Activated CD8-positive, alpha-beta memory T cell treated with anti-CD3 and anti-CD28 coated beads, Interleukin-2, amount 50 U/mL, for 1 hour (primary cell): ENCODE data around the gene NCKAP5.

ENCODE experiments used
- DNase-seq: peaks from one replicate; pipeline ENCODE4 v3.0.0-alpha.2; 2020; ENCODE audit errors: extremely low read depth

NCKAP5 gene

DNA sequence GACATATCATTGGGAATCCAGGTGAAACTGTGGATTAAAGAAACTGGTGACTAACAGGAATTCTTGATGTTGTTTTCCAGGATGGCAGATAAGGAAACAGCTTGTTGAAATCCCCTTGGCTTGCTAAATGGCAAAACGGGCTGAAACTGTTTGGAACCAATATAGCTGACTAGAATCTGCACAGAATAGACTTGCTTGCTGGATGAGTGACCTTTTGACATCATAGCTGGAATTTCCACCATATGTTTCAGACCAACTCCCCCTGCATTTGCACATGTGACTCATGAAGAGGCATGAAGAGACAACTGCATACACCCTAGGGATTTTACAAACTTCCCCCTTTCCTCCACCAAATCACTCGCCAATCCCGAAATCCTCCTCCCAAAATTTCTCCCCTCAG, 810.6 kb downstream of the NCKAP5 start:
- no peak for DNase-seq

DNA sequence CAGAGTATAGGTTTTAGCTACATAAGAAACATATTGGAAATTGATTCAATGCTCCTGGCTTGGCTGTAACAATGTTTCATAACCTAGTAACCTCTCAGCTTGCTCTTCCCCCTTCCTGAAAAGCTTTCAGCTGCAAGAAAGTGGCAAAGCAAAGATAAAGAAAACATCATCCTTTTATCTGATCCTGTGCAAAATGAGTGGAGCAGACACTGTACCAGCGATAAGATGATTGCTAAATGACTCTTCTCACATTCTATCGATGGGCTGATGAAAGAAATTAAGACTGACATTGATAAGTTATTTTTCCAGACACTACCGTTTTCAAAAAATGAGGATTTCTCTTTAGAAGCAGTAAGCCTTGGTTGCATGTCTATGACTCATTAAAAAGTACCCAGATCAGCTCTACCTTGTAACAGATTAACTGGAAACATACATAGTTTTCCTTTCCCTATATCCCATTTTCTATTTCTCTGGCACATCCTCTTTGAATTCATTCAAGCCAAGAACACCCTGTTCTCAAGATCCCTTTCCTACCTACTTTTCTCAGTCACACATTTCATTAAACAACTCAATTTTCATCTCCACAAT, 811.2 kb downstream of the NCKAP5 start:
- DNase-seq: no peak

DNA sequence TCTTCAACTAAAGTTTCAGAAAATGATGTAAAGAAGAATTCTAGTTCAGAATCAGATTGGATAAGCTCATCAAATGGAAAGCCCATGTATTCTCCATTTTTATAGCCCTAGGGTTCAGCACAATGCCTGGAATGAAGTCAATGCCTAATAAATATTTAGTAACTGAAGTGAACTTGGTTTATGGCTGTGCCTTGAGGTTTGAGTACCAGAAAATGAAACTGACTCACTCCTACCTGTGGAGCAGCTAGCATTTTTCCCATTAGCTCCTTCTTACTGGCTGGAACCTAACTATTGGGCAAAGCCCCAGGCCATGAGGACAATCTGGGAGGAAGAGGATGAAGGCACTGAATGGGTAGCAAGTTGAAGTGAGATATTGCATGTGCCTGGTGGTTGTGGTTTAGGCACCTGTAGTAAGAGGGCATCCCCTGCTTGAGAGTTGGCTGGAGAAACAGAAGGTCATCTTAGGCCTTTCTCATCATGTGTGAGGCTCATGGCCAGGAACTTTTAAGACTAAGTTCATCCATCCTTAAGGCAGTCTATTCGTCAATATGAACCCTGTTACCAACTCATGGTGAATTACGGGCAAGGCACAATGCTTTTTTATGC, 813.3 kb downstream of the NCKAP5 start:
- DNase-seq: no peak

DNA sequence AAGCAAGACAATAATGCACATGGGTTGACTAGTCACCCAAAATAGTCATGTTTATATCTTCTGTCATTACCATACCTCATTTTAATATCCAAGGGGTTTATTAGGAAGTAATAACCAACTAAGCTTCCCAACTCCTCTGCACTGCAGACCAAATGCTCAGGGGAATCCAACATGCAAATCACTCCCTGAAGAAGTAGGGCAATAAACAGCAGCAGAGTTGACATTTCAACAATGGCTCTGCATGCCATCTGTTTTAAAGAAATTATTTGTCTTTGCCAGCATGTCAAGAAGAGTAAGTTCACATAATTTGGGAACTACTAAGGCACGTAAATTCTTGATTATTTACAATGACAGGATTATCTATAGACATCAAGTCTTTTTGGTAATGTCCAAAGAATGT, 813.9 kb downstream of the NCKAP5 start:
- DNase-seq: no peak

DNA sequence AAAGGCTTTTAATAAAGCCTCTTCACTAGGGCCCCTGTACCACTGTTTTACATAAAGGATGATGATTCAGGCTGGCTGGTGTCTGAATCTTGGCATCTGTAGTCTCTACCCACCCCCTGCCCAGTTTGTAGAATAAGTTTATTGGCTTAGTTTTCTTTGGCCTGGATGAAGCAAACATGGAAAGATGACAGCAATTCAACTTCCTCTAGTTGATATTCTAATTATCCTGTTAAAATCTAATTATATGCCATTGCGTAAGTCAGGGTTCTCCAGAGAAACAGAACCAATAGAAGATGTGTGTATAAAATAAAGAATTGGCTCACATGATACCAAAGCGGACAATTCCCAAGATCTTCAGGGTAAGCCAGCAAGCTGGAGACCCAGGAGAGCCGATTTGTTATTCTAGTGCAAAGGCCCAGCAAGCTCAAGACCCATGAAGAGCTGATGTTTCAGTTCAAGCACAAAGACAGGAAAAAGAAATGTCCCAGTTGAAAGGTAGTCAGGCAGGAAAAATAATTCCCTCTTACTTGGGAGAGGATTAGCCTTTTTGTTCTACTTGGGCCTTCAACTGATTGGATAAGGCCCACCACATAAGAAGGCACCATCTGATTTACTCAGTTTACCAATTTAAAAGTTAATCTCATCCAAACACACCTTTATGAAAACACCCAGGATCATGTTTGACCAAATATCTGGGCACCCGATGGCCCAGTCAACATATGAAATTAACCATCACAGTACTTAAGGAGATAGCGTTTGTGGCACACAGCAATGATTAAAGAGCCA, 815.6 kb downstream of the NCKAP5 start:
- DNase-seq: no peak

DNA sequence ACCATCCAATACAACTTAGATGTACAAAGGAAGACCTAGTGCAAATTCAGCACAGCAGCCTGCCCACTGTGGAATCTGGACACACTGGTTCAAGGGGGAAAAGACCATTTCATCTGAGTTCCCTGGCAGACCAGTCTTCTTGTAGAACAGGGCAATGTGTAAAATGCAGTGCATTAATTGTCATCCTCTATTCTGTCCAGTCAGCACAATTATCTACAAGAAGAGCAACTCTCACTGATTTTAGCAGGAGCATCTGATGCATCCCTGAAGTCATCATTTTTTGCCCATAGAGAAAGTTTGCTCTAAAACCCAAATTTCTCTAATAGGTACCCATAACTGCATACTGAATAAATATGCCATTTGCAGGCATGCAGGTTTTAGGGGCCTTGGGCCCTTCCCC, 816.4 kb downstream of the NCKAP5 start:
- no peak for DNase-seq

DNA sequence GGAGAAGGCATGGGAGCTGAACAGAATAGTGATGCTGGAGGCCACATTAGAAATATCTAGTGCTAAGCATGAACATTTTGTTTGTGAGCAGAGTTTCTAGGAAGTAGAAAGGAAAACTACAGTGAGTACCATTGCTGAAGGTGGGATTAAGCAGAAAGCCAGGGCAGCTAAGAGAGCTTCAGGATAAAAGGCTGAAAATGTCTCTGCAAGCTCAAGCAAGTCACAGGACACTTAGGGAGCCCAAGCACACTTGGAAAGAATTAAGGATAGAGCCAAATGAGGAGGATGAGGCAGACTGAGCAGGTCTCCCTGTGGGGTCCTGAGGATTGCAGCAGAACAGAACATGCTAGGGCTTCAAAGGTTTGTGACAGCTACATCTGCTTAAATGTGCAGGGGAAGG, 817.7 kb downstream of the NCKAP5 start:
- no peak for DNase-seq

DNA sequence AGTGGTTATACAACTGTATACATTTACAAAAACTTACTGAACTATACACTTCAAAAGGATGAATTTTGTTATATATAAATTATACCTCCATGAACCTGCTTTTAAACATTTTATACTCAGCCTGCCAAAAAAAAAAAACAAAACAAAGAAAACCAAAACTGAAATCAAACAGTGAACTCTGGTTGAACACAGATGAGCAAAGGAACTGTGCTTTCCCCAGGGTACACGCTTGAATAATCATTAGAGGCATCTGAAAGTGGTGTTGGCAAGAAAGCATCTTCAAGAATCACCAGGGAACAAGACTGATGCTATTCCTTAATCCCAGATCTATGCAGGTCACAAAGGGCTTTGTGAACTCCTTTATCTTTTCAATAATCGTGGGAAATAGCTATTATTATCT, 821.2 kb downstream of the NCKAP5 start:
- DNase-seq: no peak

DNA sequence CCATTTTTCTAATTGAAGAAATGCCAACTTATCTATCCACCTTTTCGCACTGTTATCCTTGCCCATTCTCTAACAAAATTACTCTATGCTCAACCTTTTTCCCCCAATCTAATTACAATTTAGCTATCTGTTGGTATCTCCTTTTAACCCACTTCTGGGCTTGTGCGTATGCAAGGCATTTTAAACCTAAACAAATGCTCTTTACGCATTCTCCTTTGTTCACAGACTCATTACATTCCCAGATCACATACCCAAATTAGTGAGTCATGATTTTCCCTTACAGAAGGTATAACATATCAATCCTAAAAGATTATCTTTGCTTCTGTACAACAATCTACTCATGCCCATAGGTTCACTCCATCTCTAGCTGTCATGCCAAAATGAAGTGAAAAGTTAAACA, 826.5 kb downstream of the NCKAP5 start:
- DNase-seq: no peak

DNA sequence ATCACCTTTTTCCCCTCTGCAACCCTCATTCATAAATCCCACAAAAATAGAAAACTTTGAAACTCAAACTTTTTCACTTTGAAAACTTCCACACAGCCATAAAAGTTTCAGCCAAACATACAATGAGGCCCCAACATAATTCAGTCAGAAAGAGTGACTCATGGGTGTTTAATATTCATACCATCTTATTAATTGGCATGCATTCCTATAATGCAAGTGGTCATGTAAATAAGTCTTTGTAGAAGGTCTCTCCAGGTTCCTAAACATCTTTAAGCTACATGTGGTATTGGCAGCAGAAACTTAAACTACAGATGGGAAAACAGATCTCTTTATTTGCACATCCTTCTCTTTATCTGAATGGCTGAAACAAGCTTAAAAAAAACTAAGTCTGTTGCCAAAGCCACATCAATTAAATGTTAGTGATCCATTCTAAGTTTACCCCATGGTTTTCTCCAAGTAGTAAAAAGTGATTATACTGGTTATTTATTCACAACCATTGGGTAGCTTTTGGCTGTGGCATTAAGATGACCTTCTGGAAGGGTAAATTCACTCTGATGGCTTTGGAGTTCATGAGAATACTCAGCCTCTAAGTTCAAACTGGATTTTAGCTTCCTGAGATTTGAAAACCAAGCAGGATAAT, 828.1 kb downstream of the NCKAP5 start:
- DNase-seq: no peak

DNA sequence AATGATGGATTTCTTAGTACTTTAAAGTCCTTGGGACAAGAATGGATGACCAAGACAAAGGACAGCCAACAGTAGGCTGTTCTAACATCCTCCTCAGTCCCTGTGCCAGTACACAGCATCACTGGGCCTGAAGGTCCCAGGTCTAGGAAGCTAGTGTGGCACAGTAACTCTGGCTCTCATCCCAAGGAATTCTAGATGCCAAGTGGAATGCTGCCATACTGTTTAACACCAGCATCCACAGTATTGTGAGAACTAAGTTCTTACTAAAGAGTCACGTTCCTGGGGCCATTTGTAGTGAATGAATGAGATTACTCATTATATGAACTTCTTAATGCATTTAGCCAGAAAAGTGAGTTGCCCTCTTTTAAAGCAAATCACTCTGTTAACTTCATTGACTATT, 830.0 kb downstream of the NCKAP5 start:
- no peak for DNase-seq

DNA sequence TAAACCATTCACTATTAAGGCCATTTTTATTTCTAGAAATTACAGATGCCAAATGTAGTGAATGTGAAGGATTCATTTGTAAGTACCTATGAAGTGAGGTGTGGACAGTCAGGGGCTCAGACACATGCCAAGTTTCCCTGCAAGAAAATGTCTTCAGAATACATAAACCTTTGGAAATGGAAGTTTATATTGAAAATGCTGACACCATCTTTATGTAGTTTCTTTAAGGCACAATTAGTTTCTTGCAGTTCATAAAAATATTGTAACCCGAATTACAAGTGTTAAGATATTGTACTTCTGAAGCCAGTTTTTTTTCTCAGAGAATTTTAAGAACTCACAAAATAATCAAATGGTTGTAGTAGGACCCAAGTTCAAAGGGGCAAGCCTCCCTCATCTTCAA, 832.2 kb downstream of the NCKAP5 start:
- no peak for DNase-seq

DNA sequence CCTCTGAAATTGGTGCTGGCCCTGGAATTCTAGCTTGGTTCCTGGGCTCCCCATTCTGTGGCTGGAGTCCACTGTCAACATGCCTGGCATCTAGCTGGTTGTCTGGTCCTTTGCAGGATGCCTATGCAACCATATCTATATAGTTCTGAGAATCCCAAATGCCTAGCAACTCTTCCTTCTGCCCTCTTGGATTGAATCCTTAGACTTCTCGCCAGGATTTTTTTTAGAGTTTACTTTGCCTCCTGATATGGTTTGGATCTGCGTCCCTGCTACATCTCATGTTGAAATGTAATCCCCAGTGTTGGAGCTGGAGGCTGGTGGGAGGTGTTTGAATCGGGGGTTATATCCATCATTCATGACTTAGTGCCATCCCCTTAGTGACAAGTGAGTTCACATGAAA, 833.3 kb downstream of the NCKAP5 start:
- no peak for DNase-seq

DNA sequence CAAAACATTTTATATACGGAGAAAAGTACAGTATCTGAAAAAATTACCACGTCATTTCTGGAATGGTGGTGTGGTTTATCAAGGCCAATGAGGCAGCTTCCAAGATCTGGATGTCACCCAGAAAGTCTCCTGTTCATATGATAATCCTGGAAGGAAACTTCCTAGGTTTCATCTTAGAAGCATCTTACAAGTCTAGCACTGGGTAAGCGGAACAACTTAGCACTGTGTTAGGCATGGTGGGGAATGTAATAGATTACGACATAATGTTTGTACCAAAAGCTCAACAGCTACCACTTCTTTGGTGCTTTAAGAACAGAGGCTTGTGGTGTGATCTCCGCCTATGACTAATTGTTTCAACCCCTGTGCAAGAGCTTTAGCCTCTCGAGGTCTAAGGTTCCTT, 835.2 kb downstream of the NCKAP5 start:
- no peak for DNase-seq

DNA sequence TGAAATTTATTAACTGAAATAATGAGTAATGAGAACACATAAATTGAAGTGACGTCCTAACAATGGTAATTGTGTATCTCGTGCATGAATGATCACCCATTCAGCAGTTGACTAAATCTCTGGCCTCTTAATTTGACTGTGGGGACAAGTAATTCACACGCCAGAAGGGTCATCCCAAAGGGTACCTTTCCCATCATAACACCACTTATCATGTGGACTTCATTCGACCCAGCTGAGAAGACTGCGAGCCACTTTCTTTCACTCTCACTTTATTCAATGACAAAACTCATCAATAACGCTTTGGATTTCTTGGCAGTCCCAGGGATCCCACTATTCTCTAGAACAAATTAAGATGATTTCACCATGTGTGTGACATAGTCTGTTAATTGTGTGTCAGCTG, 835.6 kb downstream of the NCKAP5 start:
- no peak for DNase-seq

DNA sequence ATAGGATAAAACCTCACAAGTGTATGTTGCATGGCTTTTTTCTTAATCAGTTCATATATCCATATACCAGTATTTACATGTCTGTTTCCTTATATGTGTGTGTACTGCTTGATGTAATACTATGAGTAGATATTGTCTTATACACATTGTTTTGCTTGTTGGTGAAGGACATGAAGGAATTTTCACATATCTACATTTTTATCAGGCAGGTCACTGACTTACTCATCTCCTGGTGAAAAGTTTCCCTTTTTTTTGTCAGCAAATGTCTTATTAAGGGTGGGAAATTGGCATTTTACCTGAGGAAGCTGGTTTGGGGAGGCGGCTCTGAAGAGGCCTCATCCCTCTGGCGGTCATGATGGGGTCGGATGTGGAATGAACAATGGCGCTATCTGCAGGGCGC, 836.8 kb downstream of the NCKAP5 start:
- DNase-seq: no peak

DNA sequence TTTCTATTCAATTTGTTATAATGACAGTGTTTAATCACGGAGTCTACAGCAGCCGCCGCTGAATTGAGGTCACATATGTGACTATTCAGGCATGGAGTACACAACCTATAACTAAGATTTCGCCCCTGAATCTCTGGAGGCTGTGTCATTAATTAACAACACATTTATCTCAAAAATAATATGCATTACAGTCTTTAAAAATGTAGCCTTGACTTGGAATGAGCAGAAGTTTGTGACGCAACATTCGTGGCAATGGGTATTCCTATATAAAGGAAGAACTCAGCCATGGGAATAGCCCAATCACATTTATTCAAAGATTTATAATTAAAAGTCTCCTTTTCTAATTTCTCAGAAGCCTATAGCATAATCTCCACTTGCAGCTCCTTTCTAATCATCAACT, 837.7 kb downstream of the NCKAP5 start:
- DNase-seq: no peak

DNA sequence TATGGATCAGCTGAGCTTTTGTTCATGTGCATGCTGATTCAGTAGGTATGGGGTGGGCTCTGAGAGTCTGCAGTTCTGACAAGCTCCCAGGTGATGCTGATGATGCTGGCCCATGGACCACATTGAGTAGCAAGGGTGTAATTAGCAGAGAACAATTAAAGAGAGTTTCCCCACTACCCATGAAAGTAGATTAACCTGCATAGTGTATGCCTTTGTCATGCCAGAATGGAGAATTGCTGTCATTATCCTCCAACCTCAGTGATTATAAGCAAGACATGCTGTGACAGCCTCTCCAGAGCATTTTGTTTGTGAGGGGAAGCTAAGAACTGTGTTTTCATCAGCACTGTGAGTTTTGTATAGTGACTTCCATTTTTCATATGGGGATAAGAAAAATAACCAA, 838.7 kb downstream of the NCKAP5 start:
- DNase-seq: no peak

DNA sequence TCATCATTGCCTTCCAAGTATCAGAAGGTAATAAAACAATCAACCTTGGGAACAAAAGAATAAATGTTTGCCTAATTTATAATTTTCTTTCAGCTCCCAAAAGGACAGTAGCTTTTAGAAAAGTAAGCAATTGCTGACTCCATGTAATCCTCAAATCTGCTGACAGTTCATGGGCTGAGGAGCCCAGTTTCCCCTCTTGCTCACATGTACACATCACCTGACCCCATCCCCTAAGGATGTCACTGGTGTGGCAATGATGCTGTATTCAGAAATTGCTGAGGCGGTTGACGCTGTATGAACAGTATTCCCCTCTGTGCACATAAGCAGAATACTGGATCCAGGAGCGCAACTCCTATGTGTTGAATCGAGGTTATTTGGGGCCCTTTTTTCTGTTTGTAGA, 842.1 kb downstream of the NCKAP5 start:
- DNase-seq: no peak

DNA sequence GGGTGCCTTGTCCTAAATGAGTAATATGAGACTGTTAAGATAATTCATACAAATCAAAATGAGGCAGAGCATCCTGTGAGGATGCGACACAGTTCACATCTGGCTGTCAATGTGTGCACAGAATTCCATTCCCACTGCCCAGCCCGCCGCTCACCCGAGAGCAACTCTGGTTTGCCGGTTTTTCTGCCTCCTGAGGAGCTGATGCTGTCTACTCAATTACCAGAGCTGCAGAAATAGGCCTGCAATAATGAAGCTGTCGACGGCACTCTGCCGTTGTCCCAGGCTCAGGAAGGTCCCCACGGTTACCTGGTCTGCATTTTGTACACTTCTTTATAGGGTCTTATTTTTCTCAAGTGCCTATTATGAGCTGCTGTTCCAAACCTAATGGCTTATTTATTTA, 842.5 kb downstream of the NCKAP5 start:
- no peak for DNase-seq

DNA sequence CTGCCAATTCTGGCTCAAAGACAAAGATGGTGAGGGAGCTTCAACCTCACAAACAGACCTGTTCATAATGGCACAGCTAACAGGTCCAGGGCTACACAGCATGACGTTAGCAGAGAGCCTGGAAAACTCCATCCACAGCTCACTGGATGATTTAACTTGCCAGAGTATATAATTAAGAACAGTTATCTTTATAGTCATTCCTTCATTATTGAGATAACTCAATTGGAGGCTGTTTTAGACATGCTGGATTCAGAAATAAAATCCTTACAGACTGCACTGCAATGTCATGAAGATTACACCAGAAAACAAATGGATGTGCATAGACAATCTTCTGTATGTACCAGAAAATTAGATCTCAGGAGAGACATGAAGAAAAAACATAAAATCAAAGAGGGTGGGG, 843.1 kb downstream of the NCKAP5 start:
- DNase-seq: no peak

DNA sequence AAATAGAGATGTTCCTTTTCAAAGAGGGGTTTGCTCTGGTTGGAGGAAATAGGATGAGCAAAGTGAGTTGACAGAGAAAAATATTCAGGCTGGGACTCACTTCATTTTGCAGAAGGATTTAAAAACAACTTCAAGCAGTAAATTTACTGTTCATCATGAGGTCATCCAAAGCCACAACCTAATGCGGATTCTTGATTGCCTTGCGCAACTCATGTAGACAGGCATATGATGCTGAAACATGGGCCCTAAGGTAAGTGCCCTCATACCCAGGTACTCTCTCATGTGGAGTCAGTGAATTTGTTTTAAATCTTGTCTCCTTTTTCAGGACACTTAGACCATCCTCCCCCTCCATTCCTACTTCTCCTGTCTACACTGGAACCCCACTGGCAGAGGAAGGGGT, 846.3 kb downstream of the NCKAP5 start:
- DNase-seq: no peak

DNA sequence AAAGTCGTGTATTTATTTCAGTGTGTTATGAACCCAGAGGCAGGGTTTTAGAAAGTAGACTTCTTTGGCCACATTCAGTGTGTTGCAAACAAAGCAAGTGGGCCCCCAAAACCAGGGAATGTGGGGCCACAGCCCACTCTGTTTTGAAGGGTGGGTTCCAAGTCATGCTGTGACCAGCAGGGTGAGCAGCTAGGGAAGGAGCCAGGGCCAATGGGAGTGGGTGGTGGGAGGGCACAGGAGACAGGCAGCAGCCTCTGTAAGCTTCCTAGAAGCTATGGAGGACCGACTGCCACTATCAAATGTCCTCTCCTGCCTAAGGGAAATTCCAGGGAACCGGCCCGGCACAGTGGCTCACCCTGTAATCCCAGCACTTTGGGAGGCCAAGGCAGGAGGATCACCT, 847.9 kb downstream of the NCKAP5 start:
- no peak for DNase-seq
